GM12878 (cell line): ENCODE measurements around the gene PTPRN2. TPM values are rescaled to one million over a fixed set of nuclear protein-coding genes. Genes with fewer than 3 reads are reported as not detected.

Source experiments
- ATAC-seq: fragments of 200-7000 bp; cut with Tn5 transposase; 3 replicates; pipeline ENCODE4 v1.9.1; 2020; ENCODE audit warnings: mild to moderate bottlenecking, moderate library complexity
- BruUV-seq: library from RNA; stranded (reverse); fragments of 400-500 nt; replicated peaks from 2 replicates; lab custom pipeline; 2021; lab: Mats Ljungman, UMichigan
- CTCF ChIA-PET: fragments of 300-600 bp; sonication (Branson Sonifier 250); formaldehyde crosslinking; extraction: SDS; loops from one replicate; lab custom pipeline; 2021; ENCODE audit warnings: inconsistent platforms; lab: Yijun Ruan, JAX
- POLR2A ChIA-PET: fragments of 350-600 bp; formaldehyde crosslinking; extraction: SDS; loops from one replicate; lab custom pipeline; 2021; ENCODE audit warnings: inconsistent platforms; lab: Charles Lee
- RAD21 ChIA-PET: fragments of 300-600 bp; sonication (Branson Sonifier 250); formaldehyde crosslinking; loops from one replicate; lab custom pipeline; 2023; ENCODE audit warnings: antibody characterized with exemption; ENCODE audit not compliant: unreplicated experiment; lab: Charles Lee
- SMC1A ChIA-PET: fragments of 300-600 bp; sonication (Branson Sonifier 250); formaldehyde crosslinking; loops from one replicate; lab custom pipeline; 2023; ENCODE audit not compliant: unreplicated experiment, uncharacterized antibody; lab: Charles Lee
- DNase-seq: peaks from one replicate; pipeline ENCODE4 v3.0.0-alpha.2; 2011; ENCODE audit warnings: low read depth, low spot score
- FAIRE-seq: peaks from 3 replicates; lab custom pipeline; 2011; peaks lifted over from hg19 to GRCh38; lab: Jason Lieb, UNC
- H2AFZ ChIP-seq: 2 replicates; pipeline ENCODE4 v1.6.0; 2011; ENCODE audit warnings: low read depth, low read length, control low read depth; ENCODE audit not compliant: control insufficient read depth
- H3K27ac ChIP-seq: 2 replicates; pipeline ENCODE4 v1.5.1; 2011; ENCODE audit warnings: control low read depth; ENCODE audit not compliant: control insufficient read depth, insufficient read depth
- H3K27me3 ChIP-seq, 2 experiments: replicated peaks in 1 of 2; 2 replicates each; pipeline versions ENCODE4 v1.6.0 to v1.6.1; 2011; ENCODE audit warnings: low read length in 1 of 2; ENCODE audit not compliant: control insufficient read depth in 2 of 2, insufficient read depth in 2 of 2
- H3K36me3 ChIP-seq, 2 experiments: 2 replicates each; pipeline ENCODE4 v1.5.1; 2011; ENCODE audit warnings: low read length in 1 of 2; ENCODE audit not compliant: control insufficient read depth in 2 of 2, insufficient read depth in 2 of 2
- H3K4me1 ChIP-seq: 2 replicates; pipeline ENCODE4 v1.6.1; 2011; ENCODE audit warnings: mild to moderate bottlenecking, low read length, moderate library complexity, mixed read lengths; ENCODE audit not compliant: control insufficient read depth, insufficient read depth
- H3K4me2 ChIP-seq: 2 replicates; pipeline ENCODE4 v1.6.0; 2011; ENCODE audit warnings: control low read depth; ENCODE audit not compliant: control insufficient read depth, insufficient read depth
- H3K4me3 ChIP-seq: fragments of 200-600 bp; sonication (generic); 2 replicates; pipeline ENCODE4 v1.5.1; 2016
- H3K79me2 ChIP-seq: 2 replicates; pipeline ENCODE4 v1.6.0; 2011; ENCODE audit warnings: low read length; ENCODE audit not compliant: control insufficient read depth, insufficient read depth
- H3K9ac ChIP-seq: 2 replicates; pipeline ENCODE4 v1.8.0; 2011; ENCODE audit warnings: low read length, control low read depth, mixed read lengths; ENCODE audit not compliant: control insufficient read depth, insufficient read depth
- H3K9me3 ChIP-seq: replicated peaks from 3 replicates; pipeline ENCODE4 v1.5.1; 2011; ENCODE audit warnings: mild to moderate bottlenecking, low read length; ENCODE audit not compliant: control insufficient read depth, insufficient read depth
- H4K20me1 ChIP-seq: 2 replicates; pipeline ENCODE4 v1.6.0; 2011; ENCODE audit not compliant: control insufficient read depth, insufficient read depth
- ASH2L ChIP-seq: fragments of 300-600, 200-600 bp; sonication (generic); IDR thresholded peaks from 2 replicates; pipeline ENCODE4 v1.6.1; 2017; ENCODE audit warnings: low read depth, mild to moderate bottlenecking, borderline replicate concordance
- BHLHE40 ChIP-seq, 2 experiments: fragments of 450-650 bp in 1 of 2; IDR thresholded peaks; 2 replicates each; pipeline ENCODE4 v1.6.1; 2011 to 2017; ENCODE audit warnings: low read depth in 2 of 2, borderline replicate concordance in 1 of 2, improper control_type of control experiment in 1 of 2, low read length in 1 of 2, mild to moderate bottlenecking in 1 of 2
- CHD2 ChIP-seq: IDR thresholded peaks from 2 replicates; pipeline ENCODE4 v1.6.1; 2011; ENCODE audit warnings: low read depth, low read length, improper control_type of control experiment, borderline replicate concordance
- CTCF ChIP-seq, 3 experiments: IDR thresholded peaks in 2 of 3; conservative IDR thresholded peaks in 1 of 3; 2 replicates each; pipeline ENCODE4 v1.5.1; 2011; ENCODE audit warnings: low read depth in 3 of 3, low read length in 3 of 3, mild to moderate bottlenecking in 3 of 3, control low read depth in 2 of 3, moderate library complexity in 2 of 3, inconsistent platforms in 1 of 3, mixed read lengths in 1 of 3; ENCODE audit not compliant: control insufficient read depth in 2 of 3, insufficient read depth in 1 of 3; ENCODE audit errors: extremely low read depth in 1 of 3
- E2F8 ChIP-seq: fragments of 450-650 bp; IDR thresholded peaks from 2 replicates; pipeline ENCODE4 v1.6.1; 2018; ENCODE audit warnings: mild to moderate bottlenecking, low read depth, moderate library complexity; ENCODE audit not compliant: partially characterized antibody
- E4F1 ChIP-seq: fragments of 450-650 bp; IDR thresholded peaks from 2 replicates; pipeline ENCODE4 v1.6.1; 2018; ENCODE audit warnings: borderline replicate concordance, mild to moderate bottlenecking; ENCODE audit not compliant: partially characterized antibody
- GATAD2B ChIP-seq: fragments of 450-650 bp; conservative IDR thresholded peaks from 2 replicates; pipeline ENCODE4 v1.6.1; 2017; ENCODE audit warnings: low read depth, mild to moderate bottlenecking, moderate library complexity
- HDGF ChIP-seq: fragments of 450-650 bp; IDR thresholded peaks from 2 replicates; pipeline ENCODE4 v1.6.1; 2016; ENCODE audit warnings: antibody characterized with exemption
- NR2F1 ChIP-seq: fragments of 450-650 bp; conservative IDR thresholded peaks from 2 replicates; pipeline ENCODE4 v1.6.1; 2017; ENCODE audit warnings: mild to moderate bottlenecking
- PKNOX1 ChIP-seq: fragments of 450-650 bp; IDR thresholded peaks from 2 replicates; pipeline ENCODE4 v1.6.1; 2016; ENCODE audit warnings: mild to moderate bottlenecking
- RUNX3 ChIP-seq: IDR thresholded peaks from 2 replicates; pipeline ENCODE4 v1.6.1; 2012; ENCODE audit warnings: low read length, inconsistent platforms
- SMAD5 ChIP-seq: IDR thresholded peaks from 2 replicates; pipeline ENCODE4 v1.6.1; 2016; ENCODE audit warnings: antibody characterized with exemption, low read depth
- SPI1 ChIP-seq: IDR thresholded peaks from 2 replicates; pipeline ENCODE4 v1.6.1; 2011; ENCODE audit warnings: low read depth, mild to moderate bottlenecking, low read length, moderate library complexity, borderline replicate concordance; ENCODE audit not compliant: insufficient read depth
- STAT3 ChIP-seq: IDR thresholded peaks from 2 replicates; pipeline ENCODE4 v1.6.1; 2011; ENCODE audit warnings: low read depth, low read length, improper control_type of control experiment
- WGBS: methylation state at CpG from one replicate; pipeline ENCODE4 v1.1.6; 2016; ENCODE audit warnings: low lambda C conversion rate; ENCODE audit not compliant: insufficient replicate concordance, insufficient coverage; ENCODE audit errors: missing lambda C conversion rate; 5-methylcytosine and 5-hydroxymethylcytosine counted together
- in situ Hi-C: fragments of 300-500 bp; cut with MboI; formaldehyde crosslinking; loops from 9 replicates; pipeline ENCODE4 v1.14.3; 2018; ENCODE audit warnings: mixed read lengths
- intact Hi-C: fragments of 100-400 bp; cut with micrococcal nuclease; formaldehyde crosslinking; loops from one replicate; pipeline ENCODE4 v1.14.2; 2022; ENCODE audit not compliant: unreplicated experiment
- polyA plus RNA-seq, 11 experiments: library from polyadenylated mRNA; depleted of rRNA in 4 of 11; unstranded in 6 of 11; stranded (reverse) in 5 of 11; fragments of >200 nt; fragmentation: Nextera tagmentation in 4 of 11; fragmentation: Illumina TruSeq in 1 of 11; extraction: Ambion mirVana in 4 of 11; extraction: Trizol in 1 of 11; gene quantifications; 1 replicate in 1 of 11; 2 replicates in 10 of 11; pipeline versions ENCODE4 v1.2.1 to v1.2.3, GENCODE V29; 2011 to 2016; ENCODE audit warnings: inconsistent platforms in 2 of 11, missing spikeins in 2 of 11, low read depth in 1 of 11
- total RNA-seq, 4 experiments: library from RNA; depleted of rRNA in 3 of 4; stranded (reverse); fragments of >200 nt in 3 of 4; fragmentation: Illumina TruSeq in 1 of 4; extraction: Trizol in 1 of 4; gene quantifications; 2 replicates each; pipeline versions ENCODE4 v1.2.1 to v1.2.3, GENCODE V29; 2013 to 2021

The PTPRN2 gene
- total and polyA plus RNA-seq, 10 of the 15 experiments (the other 5 are each of a cell fraction or from before 2014, with no cell fraction given), result 5.4 TPM; not detected in 9

GRCh38 chr7:158424531-158424930 is 163.1 kb downstream of the PTPRN2 start:
- ATAC-seq, result no peak
- no peak for DNase-seq
- no TSS peak for BruUV-seq
- H3K4me2 ChIP-seq, result no peak overlapping the region
- ChIA-PET CTCF (no interaction called here), RAD21 (no interaction called here), SMC1A (no interaction called here), POLR2A (no interaction called here)
- H3K27ac ChIP-seq, result no peak overlapping the region
- H3K4me3 ChIP-seq, result no peak overlapping the region
- no peaks in the 10 kb centered on the region for H3K4me1 ChIP-seq
- no peaks in the 10 kb centered on the region; the same call in 2 of the 3 replicates for H3K9me3 ChIP-seq
- WGBS, result 45% methylated on average over 19 of the region's 19 CpGs
- H3K36me3 ChIP-seq, result no peaks in the 10 kb centered on the region
- H4K20me1 ChIP-seq, result no peaks in the 10 kb centered on the region
- no peak overlapping the region for H3K9ac ChIP-seq
- FAIRE-seq, result no peak
- TF ChIP-seq STAT3 (no peak), CHD2 (no peak), ASH2L (no peak), BHLHE40 (IDR thresholded peaks at IDR 0.05; ENCODE audit: borderline replicate concordance in 1 of 2, low read depth in 2 of 2, low read length in 1 of 2) (no peak), HDGF (no peak), PKNOX1 (no peak), SPI1 (no peak), E4F1 (no peak), E2F8 (no peak), GATAD2B (no peak), CTCF (IDR thresholded peaks at IDR 0.05 in 2 of 3, conservative IDR thresholded peaks at IDR 0.05 in 1 of 3; ENCODE audit: control insufficient read depth in 2 of 3, extremely low read depth in 1 of 3, insufficient read depth in 1 of 3, low read depth in 3 of 3, low read length in 3 of 3) (no peak), SMAD5 (no peak), NR2F1 (no peak), RUNX3 (no peak)
- H3K27me3 ChIP-seq, result no peaks in the 10 kb centered on the region
- intact Hi-C loops, result no loop called here
- no peak overlapping the region for H2AFZ ChIP-seq
- in situ Hi-C loops, result no loop called here
- no peaks in the 10 kb centered on the region for H3K79me2 ChIP-seq
